HT-29 (cell line): ENCODE data around the gene EDN1. TPM values are rescaled to one million over a fixed set of nuclear protein-coding genes. Genes with fewer than 3 reads are reported as not detected.
A peak's percentile ranks its signal among the peaks of the same experiment; 100 is the strongest.
"Not testable (repeated sequence)": the region's sequence is repeated elsewhere in the genome, so short reads cannot be mapped to it uniquely, and the experiment has no call there.

Experiments used
- DNase-seq: peaks from one replicate; pipeline ENCODE4 v3.0.0-alpha.2; 2015; ENCODE audit warnings: low spot score
- total RNA-seq: library from RNA; depleted of rRNA; stranded (reverse); fragments of >200 nt; shearing (Covaris generic); gene quantifications from 2 replicates; pipeline ENCODE4 v1.2.3, GENCODE V29; 2014

The EDN1 gene
- total RNA-seq, 1 experiment from 2014 or later: 43.2 TPM

- DNase-seq: peak; percentile 32
Measured at GRCh38 chr6:12293931-12294807, 4.0 kb downstream of the EDN1 start.

GRCh38 chr6:12294851-12295536 is 4.8 kb downstream of the EDN1 start:
- DNase-seq: peak; percentile 33

- no peak for DNase-seq
Measured at GRCh38 chr6:12295558-12296254, 5.5 kb downstream of the EDN1 start.

- DNase-seq: peak; percentile 92
Measured at GRCh38 chr6:12296255-12296573, 6.1 kb downstream of the EDN1 start.

GRCh38 chr6:12296604-12297003 is 6.4 kb downstream of the EDN1 start:
- no peak for DNase-seq

- no peak for DNase-seq
Measured at GRCh38 chr6:12297363-12298016, 7.3 kb downstream of the EDN1 start.

- DNase-seq: peak; percentile 29
Measured at GRCh38 chr6:12298017-12298978, 8.1 kb downstream of the EDN1 start.

GRCh38 chr6:12298995-12299394 is 8.8 kb downstream of the EDN1 start:
- no peak for DNase-seq

- no peak for DNase-seq
Measured at GRCh38 chr6:12301018-12301417, 10.9 kb downstream of the EDN1 start.

GRCh38 chr6:12304487-12304886 is 14.3 kb downstream of the EDN1 start:
- no peak for DNase-seq

GRCh38 chr6:12309070-12309469 is 18.9 kb downstream of the EDN1 start:
- DNase-seq: no peak

- no peak for DNase-seq
Measured at GRCh38 chr6:12311106-12311505, 20.9 kb downstream of the EDN1 start.

GRCh38 chr6:12312736-12313135 is 22.6 kb downstream of the EDN1 start:
- no peak for DNase-seq

- DNase-seq: peak; percentile 64
Measured at GRCh38 chr6:12313306-12313991, 23.3 kb downstream of the EDN1 start.

- peak; percentile 93 for DNase-seq
Measured at GRCh38 chr6:12313992-12314589, 23.9 kb downstream of the EDN1 start.

GRCh38 chr6:12314751-12315150 is 24.6 kb downstream of the EDN1 start:
- DNase-seq: no peak

- DNase-seq: no peak
Measured at GRCh38 chr6:12315292-12316081, 25.3 kb downstream of the EDN1 start.

GRCh38 chr6:12318749-12319148 is 28.6 kb downstream of the EDN1 start:
- DNase-seq: no peak

GRCh38 chr6:12320074-12320473 is 29.9 kb downstream of the EDN1 start:
- DNase-seq: not testable (repeated sequence)
